Vein endothelial cell (primary cell): ENCODE results near the gene PDE10A. TPM values are rescaled to one million over a fixed set of nuclear protein-coding genes. Genes with fewer than 3 reads are reported as not detected.

Experiments
- small RNA-seq: library from RNA; depleted of rRNA; stranded (forward); fragments of <200 nt; gene quantifications from one replicate; pipeline ENCODE3, GENCODE V24; 2012
- total RNA-seq: library from RNA; depleted of rRNA; stranded (reverse); fragments of >200 nt; gene quantifications from 2 replicates; pipeline ENCODE4 v1.2.3, GENCODE V29; 2012

The PDE10A gene
- 13.4 and 14.0 TPM in 2 replicates for total RNA-seq

GRCh38 chr6:165662749-165663376 is at the start of gene PDE10A:
Gene PDE10A (minus strand): TSS chr6:165663241. CDS start chr6:165662811, 430 bp downstream.

GRCh38 chr6:165308926-165309731 is 353.9 kb downstream of the PDE10A start, which contains the start of gene C6orf118:
Gene C6orf118 (minus strand): TSS chr6:165309605. CDS start chr6:165309586, 19 bp downstream.

Small RNA genes within 50 kb of the gene (small RNA-seq; reads per million reads assigned to genes)
- not detected for gene RNA5SP226
